Progenitor cell of endocrine pancreas (in vitro differentiated cells): Measurements from ENCODE around the gene SLC22A7. TPM values are rescaled to one million over a fixed set of nuclear protein-coding genes. Genes with fewer than 3 reads are reported as not detected.

ENCODE experiments used
- DNase-seq: peaks from one replicate; pipeline ENCODE4 v3.0.0; 2021; ENCODE audit warnings: low spot score; ENCODE audit not compliant: unreplicated experiment
- H3K27ac Mint-ChIP-seq: 2 replicates; pipeline ENCODE4 v1.8.0; 2021; ENCODE audit warnings: mild to moderate bottlenecking, moderate library complexity, mixed read lengths
- H3K27me3 Mint-ChIP-seq: 2 replicates; pipeline ENCODE4 v1.8.0; 2021; ENCODE audit warnings: mixed read lengths
- H3K36me3 Mint-ChIP-seq: 2 replicates; pipeline ENCODE4 v1.8.0; 2022; ENCODE audit warnings: mixed read lengths; ENCODE audit not compliant: insufficient read depth
- H3K4me1 Mint-ChIP-seq: 2 replicates; pipeline ENCODE4 v1.8.0; 2021; ENCODE audit warnings: low read depth, mixed read lengths
- H3K4me3 Mint-ChIP-seq: 2 replicates; pipeline ENCODE4 v1.8.0; 2021; ENCODE audit warnings: low read depth, mild to moderate bottlenecking, moderate library complexity, mixed read lengths
- H3K9me3 Mint-ChIP-seq: 2 replicates; pipeline ENCODE4 v1.8.0; 2021; ENCODE audit warnings: low read depth, mixed read lengths
- CTCF ChIP-seq: fragments of 200-600 bp; sonication (generic); IDR thresholded peaks from one replicate; pipeline ENCODE4 v1.5.0; 2021; ENCODE audit warnings: antibody characterized with exemption, mild to moderate bottlenecking; ENCODE audit not compliant: unreplicated experiment
- total RNA-seq: library from RNA; stranded (reverse); gene quantifications from 2 replicates; pipeline ENCODE4 v1.2.1, GENCODE V29; 2021

The SLC22A7 gene
- total RNA-seq, 1 donor from 2014 or later, result not detected

- H3K27ac Mint-ChIP-seq, result no peak overlapping the region
- DNase-seq, result no peak
- peaks cover 1% of the 10 kb centered on the region for H3K4me1 Mint-ChIP-seq
- H3K27me3 Mint-ChIP-seq, result peaks cover 11% of the 10 kb centered on the region
- TF ChIP-seq CTCF, result no peak
- H3K9me3 Mint-ChIP-seq, result no peaks in the 10 kb centered on the region
- H3K36me3 Mint-ChIP-seq, result no peaks in the 10 kb centered on the region
- H3K4me3 Mint-ChIP-seq, result no peak overlapping the region
Observed at GRCh38 chr6:43258180-43258579, 39.9 kb upstream of the SLC22A7 start.

- peaks cover 1% of the 10 kb centered on the region for H3K4me1 Mint-ChIP-seq
- no peaks in the 10 kb centered on the region for H3K9me3 Mint-ChIP-seq
- no peak overlapping the region for H3K4me3 Mint-ChIP-seq
- DNase-seq, result no peak
- TF ChIP-seq CTCF, result no peak
- H3K27ac Mint-ChIP-seq, result no peak overlapping the region
- H3K36me3 Mint-ChIP-seq, result no peaks in the 10 kb centered on the region
- H3K27me3 Mint-ChIP-seq, result peaks cover 16% of the 10 kb centered on the region
Observed at GRCh38 chr6:43258807-43259686, 39.0 kb upstream of the SLC22A7 start.

GRCh38 chr6:43260791-43261190, 37.3 kb upstream of the SLC22A7 start:
- peaks cover 1% of the 10 kb centered on the region for H3K4me1 Mint-ChIP-seq
- TF ChIP-seq CTCF, result no peak
- no peak overlapping the region for H3K27ac Mint-ChIP-seq
- no peak for DNase-seq
- H3K36me3 Mint-ChIP-seq, result no peaks in the 10 kb centered on the region
- H3K4me3 Mint-ChIP-seq, result no peak overlapping the region
- H3K9me3 Mint-ChIP-seq, result no peaks in the 10 kb centered on the region
- H3K27me3 Mint-ChIP-seq, result peaks cover 30% of the 10 kb centered on the region

GRCh38 chr6:43261198-43261597, 36.9 kb upstream of the SLC22A7 start:
- no peak overlapping the region for H3K4me3 Mint-ChIP-seq

More at GRCh38 chr6:43261198-43261597, 36.9 kb upstream of the SLC22A7 start:
- Mint-ChIP-seq H3K9me3 (no peaks in the 10 kb centered on the region), H3K27ac (no peak overlapping the region), H3K4me1 (peaks cover 1% of the 10 kb centered on the region), H3K27me3 (peaks cover 33% of the 10 kb centered on the region), H3K36me3 (no peaks in the 10 kb centered on the region)
- DNase-seq, result no peak
- TF ChIP-seq CTCF, result no peak
